Measurements from ENCODE around the gene NEFH.
A peak's percentile ranks its signal among the peaks of the same experiment; 100 is the strongest.
"Not testable (repeated sequence)": the region's sequence is repeated elsewhere in the genome, so short reads cannot be mapped to it uniquely, and the experiment has no call there.

NEFH gene, protein sequence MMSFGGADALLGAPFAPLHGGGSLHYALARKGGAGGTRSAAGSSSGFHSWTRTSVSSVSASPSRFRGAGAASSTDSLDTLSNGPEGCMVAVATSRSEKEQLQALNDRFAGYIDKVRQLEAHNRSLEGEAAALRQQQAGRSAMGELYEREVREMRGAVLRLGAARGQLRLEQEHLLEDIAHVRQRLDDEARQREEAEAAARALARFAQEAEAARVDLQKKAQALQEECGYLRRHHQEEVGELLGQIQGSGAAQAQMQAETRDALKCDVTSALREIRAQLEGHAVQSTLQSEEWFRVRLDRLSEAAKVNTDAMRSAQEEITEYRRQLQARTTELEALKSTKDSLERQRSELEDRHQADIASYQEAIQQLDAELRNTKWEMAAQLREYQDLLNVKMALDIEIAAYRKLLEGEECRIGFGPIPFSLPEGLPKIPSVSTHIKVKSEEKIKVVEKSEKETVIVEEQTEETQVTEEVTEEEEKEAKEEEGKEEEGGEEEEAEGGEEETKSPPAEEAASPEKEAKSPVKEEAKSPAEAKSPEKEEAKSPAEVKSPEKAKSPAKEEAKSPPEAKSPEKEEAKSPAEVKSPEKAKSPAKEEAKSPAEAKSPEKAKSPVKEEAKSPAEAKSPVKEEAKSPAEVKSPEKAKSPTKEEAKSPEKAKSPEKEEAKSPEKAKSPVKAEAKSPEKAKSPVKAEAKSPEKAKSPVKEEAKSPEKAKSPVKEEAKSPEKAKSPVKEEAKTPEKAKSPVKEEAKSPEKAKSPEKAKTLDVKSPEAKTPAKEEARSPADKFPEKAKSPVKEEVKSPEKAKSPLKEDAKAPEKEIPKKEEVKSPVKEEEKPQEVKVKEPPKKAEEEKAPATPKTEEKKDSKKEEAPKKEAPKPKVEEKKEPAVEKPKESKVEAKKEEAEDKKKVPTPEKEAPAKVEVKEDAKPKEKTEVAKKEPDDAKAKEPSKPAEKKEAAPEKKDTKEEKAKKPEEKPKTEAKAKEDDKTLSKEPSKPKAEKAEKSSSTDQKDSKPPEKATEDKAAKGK

DNA sequence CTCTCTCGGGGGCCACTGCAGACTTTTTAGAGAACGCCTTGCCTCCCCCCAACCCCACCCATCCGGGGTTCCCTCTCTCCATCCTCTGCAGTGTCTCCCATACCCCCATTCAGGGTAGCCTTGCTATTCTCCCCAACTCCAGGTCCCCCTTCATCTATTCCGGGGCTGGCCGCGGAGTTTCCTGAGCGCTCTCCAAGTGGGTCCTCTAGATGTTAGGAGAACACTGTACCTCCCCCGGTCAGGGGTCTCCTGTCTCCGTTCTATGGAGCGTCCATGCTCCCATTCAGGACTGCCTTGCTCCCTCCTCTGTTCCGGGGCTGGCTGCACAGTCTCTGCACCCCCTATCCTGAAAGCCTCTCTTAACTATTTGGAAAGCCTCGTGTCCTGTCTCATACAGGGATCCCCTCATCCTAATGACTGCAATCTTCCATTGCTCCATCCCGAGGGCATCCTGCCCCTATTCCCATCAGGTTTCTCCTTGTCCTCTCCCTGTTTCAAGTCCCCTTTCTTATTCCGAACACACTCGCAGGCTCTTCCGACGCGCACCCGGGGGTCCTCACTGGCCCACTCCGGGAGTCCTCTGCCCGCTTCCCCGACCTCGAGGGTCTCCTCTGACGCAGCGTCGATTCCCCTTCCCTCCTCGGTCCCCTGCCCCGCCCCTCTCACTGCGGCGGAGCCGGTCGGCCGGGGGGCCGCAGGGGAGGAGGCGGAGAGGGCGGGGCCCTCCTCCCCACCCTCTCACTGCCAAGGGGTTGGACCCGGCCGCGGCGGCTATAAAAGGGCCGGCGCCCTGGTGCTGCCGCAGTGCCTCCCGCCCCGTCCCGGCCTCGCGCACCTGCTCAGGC, at the start of gene NEFH:
TSS of gene NEFH (plus strand) at position 802 of the 845 bp plus-strand sequence. CDS start 45 bp downstream, outside the sequence.
- DNase-seq (ENCODE audit: low spot score): no peak

DNA sequence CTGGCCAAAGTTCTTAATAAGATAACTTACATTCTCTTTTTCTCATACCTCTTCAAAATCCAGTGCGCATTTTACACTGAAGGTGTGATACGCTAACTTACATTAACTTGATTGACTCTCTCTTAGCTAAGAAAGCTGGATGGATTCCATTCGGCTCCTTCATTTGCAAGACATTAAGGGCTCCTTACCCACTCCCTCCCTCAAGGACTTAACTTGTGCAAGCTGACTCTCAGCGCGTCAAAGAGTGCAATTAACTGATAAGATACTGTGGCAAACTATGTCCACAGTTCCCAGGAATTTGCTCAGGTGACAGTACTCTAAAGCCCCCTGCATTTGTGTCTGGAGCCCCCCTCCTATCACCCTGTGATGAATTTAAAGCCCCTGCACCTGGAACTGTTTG, 48.0 kb upstream of the NEFH start:
- DNase-seq (ENCODE audit: low spot score): no peak

DNA sequence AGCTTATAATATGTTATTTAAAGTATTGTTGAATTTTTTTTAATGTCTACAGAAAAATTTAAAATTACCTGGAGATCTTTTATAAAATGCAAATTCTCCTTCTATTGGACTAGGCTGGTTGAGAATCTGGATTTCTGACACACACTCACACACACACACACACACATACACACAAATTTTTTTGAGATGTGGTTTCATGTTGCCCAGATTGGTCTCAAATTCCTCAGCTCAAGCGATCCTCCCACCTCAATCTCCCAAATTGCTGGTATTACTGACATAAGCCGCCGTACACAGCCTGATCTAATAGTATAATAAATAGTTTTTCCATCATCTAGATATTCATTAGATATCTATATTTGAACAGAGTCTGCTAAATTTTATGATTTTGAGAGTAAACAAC, 46.2 kb upstream of the NEFH start:
- DNase-seq (ENCODE audit: low spot score): no peak

DNA sequence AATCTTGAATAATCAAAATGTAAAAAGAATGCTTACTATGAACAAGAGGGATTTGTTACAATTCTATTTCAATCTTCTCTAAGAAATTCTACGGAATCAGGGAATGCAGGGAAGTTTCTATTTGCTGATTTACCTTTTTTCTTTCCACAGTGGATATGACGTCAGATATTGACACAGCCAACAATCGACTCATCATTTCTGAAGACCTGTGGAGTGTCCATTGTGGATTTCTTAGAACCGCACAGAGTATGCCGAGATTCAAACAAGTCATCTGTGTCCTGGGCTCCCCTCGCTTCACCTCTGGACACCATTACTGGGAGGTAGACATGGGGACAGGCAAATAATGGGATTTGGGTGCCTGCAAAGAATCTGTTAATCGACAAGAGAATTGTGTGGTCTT, 45.7 kb upstream of the NEFH start:
- no peak for DNase-seq (ENCODE audit: low spot score)

DNA sequence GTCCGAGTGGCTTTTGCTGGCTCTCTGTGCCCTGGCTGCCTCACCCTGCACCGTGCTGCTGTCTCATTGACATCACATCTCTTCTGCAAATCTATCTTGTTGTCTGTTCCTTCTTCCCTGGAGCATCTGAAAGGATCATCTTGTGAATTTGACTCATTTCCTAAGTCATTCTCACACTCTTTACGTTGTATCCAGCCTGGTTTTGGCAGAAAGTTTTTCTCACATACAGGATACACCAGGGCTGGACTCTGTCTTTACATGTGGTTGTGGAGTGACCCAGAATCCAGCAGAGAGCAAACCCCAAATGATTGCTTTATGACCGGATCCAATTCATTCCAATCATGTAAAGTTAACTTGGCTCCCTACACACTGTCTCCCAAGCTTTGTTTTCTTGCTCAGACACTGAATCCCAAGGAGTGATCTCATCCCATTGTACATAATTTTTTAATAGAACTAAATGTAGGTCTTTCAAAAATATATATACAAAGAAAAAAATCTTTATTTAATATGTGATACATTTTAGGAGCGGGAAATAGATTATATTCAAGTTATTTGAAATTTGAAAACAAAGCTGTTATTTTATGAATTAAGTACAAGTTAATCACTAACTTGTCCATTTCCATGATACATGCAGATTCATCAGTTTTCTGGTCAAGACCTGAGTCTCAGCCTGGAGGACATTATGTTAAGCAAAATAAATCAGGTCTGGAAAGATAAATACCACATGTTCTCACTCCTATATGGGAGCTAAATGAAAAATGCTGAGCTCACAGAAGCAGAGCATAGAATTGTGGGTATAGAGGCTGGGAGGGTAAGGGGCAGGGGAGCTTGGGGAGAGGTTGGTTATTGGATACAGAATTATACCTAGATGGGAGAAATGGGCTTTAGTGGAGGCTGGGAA, 44.5 kb upstream of the NEFH start:
- DNase-seq (ENCODE audit: low spot score): no peak

DNA sequence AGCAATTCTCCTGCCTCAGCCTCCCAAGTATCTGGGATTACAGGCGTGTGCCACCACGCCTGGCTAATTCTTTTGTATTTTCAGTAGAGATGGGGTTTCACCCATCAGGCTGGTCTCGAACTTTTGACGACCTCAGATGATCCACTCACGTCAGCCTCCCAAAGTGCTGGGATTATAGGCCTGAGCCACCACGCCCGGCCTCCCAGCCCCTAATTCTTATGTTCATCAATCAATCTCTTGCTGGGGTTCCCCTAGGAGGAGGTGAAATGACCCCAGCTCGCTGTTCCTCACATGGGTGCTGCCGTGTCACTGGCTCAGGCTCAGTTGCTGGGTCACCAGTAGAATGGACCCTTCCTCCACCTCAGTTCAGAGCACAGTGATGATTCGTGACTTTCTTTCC, 41.7 kb upstream of the NEFH start, which contains the start of gene RFPL1:
TSS of gene RFPL1 (plus strand) at position 301 of the 400 bp plus-strand sequence.
- not testable (repeated sequence) for DNase-seq (ENCODE audit: low spot score)

DNA sequence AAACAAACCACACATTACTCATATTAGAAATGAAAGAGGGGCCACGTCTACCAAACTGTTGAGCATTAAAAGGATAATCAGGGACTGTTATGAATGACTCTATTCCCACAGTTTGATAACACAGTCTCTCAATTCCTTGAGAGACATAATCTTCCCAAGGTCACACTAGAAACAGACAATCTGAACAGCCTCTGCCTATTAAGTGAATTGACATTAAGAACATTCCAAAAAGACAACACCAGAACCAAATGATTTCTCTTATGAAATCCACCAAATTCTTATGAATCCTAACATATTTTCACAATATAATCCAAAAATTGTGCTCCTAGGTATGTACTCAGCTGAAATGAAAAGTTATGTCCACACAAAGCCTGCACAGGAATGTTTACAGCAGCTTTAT, 37.0 kb upstream of the NEFH start:
- no peak for DNase-seq (ENCODE audit: low spot score)

DNA sequence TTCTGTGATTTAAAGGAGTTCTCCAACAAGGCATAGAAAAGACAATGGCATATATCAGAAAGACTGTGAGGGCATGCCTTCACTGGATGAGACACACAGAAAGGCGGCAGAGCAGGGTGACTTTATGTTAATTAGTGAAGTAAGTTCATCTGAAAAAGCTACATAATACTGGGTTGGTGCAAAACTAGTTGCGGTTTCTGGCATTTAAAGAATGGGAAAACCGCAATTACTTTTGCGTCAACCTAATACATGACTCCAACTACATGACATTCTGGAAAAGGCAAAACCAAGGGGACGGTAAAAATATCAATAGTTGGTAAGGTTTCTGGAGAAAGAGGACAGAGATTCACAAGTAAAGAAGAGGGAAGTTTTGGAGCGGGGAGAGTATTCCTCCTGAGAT, 36.6 kb upstream of the NEFH start:
- DNase-seq (ENCODE audit: low spot score): no peak

DNA sequence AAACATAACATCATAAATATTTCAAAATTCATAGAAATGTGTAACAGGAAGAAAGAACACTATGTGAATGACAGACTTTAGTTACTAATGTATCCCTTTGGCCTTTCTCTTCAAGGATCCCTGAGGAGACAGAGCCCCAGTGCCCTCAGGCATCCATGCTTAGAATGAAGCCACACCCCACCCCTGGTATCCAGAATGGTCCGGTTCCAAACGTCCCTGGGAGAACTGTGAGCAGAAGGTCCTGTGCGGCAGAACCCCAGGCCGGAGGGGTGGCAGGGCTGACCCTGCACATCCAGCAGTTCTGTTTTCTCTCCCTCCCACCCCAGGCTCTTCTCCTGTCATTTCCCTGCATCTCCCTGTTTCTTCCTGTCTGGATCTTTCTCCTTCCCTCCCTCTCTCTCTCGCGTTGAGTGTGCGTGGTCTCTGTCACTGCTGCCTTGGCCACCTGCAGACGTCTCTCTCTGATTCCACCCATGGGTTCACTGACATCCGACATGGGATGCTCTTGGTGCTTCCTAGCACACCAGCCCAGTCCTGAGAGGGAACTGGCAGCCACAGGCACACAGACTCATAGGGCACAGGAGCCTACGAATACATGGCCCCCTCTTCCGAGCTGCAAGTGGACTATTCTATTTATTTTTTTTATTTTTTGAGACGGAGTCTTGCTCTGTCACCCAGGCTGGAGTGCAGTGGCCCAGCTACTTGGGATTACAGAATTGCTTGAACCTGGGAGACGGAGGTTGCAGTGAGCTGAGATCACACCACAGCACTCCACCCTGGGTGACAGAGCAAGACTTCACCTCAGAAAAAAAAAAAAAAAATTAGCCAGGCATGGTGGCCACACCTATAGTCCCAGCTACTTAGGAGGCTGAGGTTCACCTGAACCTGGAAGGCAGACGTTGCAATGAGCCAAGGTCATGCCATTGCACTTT, 35.9 kb upstream of the NEFH start:
- no peak for DNase-seq (ENCODE audit: low spot score)

DNA sequence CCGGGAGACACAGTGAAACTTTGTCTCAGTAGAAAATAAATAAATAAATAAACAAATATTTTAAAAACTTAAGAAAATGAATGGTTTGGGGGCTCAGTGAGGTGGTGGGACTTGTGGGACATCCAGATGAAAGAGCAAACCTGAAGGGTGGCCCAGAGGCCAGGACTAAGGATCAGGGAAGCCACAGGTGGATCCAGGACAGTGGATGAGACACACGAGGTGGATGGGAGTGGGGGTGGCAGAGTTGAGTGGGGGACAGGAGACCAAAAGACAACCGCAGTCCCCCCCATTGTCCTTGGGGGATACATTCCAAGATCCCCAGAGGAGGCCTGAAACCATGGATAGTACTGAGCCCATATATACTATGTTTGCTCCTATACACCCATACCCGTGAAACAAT, 34.5 kb upstream of the NEFH start:
- DNase-seq (ENCODE audit: low spot score): no peak

DNA sequence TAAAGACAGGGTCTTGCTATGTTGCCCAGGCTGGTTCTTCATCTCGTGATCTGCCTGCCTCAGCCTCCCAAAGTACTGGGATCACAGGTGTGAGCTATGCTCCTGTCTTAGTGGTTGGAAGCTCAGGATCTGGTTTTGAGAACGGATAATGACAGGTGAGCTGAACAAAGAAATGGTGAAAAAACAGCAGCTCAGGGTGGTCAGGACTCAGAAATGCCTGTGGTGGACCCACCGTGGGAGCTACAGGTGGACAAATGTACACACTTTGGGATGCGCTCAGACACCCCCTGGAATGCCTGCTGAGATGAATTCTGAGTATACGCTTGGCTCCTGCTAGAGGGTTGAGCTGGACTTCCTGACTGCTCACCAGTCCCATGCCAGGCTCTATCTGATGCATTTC, 32.1 kb upstream of the NEFH start:
- DNase-seq (ENCODE audit: low spot score): no peak

DNA sequence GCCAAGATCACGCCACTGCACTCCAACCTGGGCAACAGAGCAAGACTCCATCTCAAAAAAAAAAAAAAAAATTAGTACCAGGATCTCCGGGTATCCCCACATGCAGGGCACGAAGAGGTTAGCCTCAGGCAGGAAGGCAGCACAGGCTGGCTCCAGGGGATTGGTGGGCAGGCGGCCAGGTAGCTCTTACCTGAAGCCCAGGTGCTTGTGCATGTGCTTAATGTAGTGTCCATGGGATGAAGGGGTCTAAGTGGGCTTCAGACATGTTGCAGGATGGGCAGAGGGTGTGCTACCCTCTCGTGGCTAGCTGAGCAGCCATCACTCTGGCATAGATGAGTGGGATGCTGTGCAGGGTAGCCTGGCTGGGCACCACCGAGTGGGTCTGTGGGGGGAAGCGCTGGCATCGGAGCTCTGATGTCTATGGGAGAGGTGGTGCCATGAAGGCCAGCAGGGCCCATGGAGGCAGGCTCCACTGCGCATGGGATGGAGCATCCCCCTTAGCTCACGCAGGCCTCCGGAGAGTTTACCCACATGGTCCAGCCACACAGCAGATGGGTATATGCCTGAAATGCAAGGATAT, 30.6 kb upstream of the NEFH start:
- DNase-seq (ENCODE audit: low spot score): no peak

DNA sequence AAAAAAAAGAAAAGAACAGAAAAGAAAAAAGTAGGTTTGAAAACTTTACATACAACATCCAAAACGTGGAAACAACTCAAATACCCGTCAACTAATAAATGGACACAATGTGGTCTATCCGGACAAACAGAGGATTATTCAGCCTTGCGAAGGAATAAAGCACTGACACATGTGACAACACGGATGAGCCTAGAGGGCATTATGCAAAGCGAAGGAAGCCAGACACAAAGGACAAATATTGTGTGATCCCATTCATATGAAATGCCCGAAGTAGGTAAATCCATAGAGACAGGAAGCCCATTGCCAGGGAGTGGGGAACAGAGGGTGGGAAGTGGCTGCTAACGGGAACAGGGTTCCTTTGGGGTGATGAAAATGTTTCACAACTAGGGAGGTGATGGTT, 29.8 kb upstream of the NEFH start:
- DNase-seq (ENCODE audit: low spot score): no peak

DNA sequence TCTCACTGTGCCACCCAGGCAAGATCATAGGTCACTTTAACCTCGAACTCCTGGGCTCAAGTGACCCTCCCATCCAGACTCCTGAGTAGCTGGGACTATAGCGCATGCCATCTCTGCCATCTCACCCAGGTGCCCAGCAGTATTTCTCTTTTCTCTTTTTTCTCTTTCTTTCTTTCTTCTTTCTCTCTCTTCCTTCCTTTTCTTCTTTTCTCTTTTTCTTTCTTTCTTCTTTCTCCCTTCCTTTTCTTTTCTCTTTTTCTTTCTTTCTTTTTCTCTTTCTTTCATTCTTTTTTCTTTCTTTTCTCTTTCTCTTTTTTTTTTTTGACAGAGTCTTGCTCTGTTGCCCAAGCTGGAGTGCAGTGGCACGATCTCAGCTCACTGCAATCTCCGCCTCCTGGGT, 28.2 kb upstream of the NEFH start:
- DNase-seq (ENCODE audit: low spot score): no peak

DNA sequence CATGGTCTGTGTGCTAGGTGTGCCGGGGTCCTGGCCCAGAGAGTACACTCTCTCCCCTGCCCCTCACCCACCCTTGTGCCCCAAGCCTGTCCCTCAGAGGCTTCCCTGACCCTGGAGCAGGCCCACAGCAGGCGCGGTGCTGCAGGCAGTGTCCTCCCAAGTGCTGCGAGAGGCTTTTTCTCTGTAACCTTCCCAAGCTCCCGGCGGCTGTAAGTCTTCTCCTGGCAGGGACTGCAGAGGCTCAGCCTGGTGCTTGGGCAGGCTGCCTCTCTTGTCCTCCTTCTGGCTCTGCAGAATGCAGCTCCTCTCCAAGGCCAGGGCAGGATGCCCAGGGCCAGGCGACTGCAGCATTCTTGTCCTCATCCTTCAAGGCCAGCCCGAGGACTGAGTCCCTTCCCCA, 25.7 kb upstream of the NEFH start:
- no peak for DNase-seq (ENCODE audit: low spot score)

DNA sequence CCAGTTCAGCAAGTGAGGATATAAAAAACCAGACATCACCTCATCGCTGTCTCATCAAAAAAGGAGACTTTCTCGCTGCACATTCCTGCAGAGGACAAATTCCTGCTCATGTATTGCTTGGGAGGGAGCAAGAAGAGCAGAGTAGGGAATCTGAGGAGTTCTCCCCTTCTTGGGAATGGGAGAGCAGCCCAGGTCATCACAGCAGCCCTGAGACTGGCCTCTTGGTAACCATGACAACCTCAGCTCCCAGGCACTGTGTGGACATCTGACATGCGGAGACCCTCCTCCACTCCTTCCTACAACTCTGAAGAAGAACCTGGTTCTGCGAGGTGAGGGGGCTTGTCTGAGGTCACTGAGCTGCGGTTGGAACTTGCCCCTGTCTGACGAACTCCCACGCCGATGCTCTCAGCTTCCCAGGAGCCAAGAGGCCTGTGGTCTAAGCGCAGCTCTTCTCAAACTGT, 23.8 kb upstream of the NEFH start:
- DNase-seq (ENCODE audit: low spot score): no peak

DNA sequence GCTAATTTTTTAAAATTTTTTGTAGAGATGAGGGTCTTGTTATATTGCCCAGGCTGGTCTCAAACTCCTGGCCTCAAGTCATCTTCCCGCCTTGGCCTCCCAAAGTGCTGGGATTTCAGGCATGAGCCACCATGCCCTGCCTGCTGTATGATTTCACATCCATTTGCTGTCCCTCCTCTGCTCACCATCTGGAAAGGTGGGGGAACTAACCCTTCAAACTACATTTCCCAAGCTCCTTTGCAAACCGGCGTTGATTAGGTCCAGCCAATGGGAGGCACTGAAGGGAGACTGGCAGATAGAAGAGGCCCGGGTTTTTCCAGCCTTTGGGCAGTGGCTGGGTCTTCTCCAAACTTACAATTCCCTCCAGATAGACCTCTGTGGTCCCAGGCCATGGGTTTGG, 22.3 kb upstream of the NEFH start:
- peak; percentile 70 for DNase-seq (ENCODE audit: low spot score)

DNA sequence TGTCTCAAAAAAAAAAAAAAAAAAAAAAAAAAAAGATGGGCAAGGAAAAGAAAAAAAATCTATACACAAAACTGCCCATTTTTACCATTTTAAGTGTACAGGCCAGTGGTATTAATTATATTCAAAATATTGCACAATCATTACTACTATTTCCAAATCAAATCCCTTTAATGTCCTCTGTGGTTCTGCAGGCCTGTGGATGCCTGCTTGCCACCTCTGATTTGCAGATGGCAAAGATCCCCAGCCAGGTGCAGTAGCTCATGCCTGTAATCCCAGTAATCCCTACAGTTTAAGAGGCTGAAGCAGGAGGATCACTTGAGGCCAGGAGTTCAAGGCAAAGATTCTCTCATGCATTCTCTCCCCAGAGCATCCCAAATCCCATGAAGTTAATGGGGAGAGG, 21.5 kb upstream of the NEFH start:
- DNase-seq (ENCODE audit: low spot score): no peak

DNA sequence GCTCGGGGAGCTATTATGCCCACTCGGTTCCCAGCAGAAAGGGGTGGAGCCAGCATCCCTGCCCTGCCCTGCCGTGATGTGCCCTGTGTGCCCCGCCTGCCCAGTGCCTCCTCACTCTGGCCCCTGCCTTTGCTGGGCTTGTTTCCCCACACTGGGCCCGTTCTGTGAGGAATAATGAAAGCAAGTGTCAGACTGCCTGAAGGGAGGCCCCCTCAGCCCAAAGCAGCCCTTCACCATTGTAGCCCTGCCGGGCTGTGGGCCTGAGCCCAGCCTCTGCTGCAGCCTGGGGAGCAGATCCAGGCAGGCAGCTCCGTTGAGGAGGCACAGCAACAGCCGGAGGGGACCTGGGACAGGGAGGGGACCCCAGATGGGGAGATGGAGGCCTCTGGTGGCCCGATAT, 20.2 kb upstream of the NEFH start:
- no peak for DNase-seq (ENCODE audit: low spot score)
